ENCODE measurements around the gene P2RY2. TPM values are rescaled to one million over a fixed set of nuclear protein-coding genes. Genes with fewer than 3 reads are reported as not detected.

The P2RY2 gene
- total RNA-seq, 1 experiment from 2014 or later, result 0.26 TPM

- Histone ChIP-seq H3K23me2 (ENCODE audit: insufficient read length, low read depth, low read length, poor library complexity, severe bottlenecking) (no peaks in the 10 kb centered on the region), H3K18ac (ENCODE audit: insufficient read length, low read depth, low read length) (no peak overlapping the region), H3K27ac (ENCODE audit: insufficient read length, low read depth, low read length) (no peak overlapping the region), H2BK120ac (ENCODE audit: low read depth, low read length, poor library complexity, severe bottlenecking) (no peak overlapping the region), H3K4ac (ENCODE audit: low read depth, low read length) (no peak overlapping the region), H4K91ac (ENCODE audit: insufficient read length, low read depth, low read length) (no peak overlapping the region), H3K79me1 (ENCODE audit: insufficient read depth, low read depth, low read length, poor library complexity, severe bottlenecking) (no peaks in the 10 kb centered on the region), H2BK15ac (ENCODE audit: low read depth, low read length) (no peak overlapping the region), H3K14ac (ENCODE audit: insufficient read depth, low read length) (no peak overlapping the region), H2AFZ (ENCODE audit: low read length) (no peak overlapping the region), H2BK12ac (ENCODE audit: insufficient read length, low read depth, low read length) (no peak overlapping the region), H2BK5ac (ENCODE audit: insufficient read length, low read length) (no peak overlapping the region), H3K9ac (ENCODE audit: extremely low read depth, insufficient read length, low read length) (no peak overlapping the region), H2AK5ac (ENCODE audit: insufficient read length, low read length) (no peak overlapping the region), H3K9me3 (ENCODE audit: control insufficient read depth, low read depth, low read length) (no peaks in the 10 kb centered on the region), H3K4me2 (ENCODE audit: insufficient read depth, insufficient read length, low read length) (no peak overlapping the region), H3K4me1 (ENCODE audit: insufficient read depth, low read length) (no peaks in the 10 kb centered on the region), H4K20me1 (ENCODE audit: control insufficient read depth, insufficient read depth, insufficient read length) (no peaks in the 10 kb centered on the region), H2BK20ac (ENCODE audit: low read depth, low read length, poor library complexity, severe bottlenecking) (no peak overlapping the region), H3K79me2 (ENCODE audit: insufficient read depth, low read length) (no peaks in the 10 kb centered on the region), H4K5ac (ENCODE audit: insufficient read length, low read depth, low read length) (no peak overlapping the region), H3K23ac (ENCODE audit: insufficient read length, low read depth, low read length) (no peak overlapping the region), H3K56ac (ENCODE audit: insufficient read length, low read depth, low read length) (no peak overlapping the region), H3T11ph (ENCODE audit: low read length) (no peak overlapping the region), H4K8ac (replicated peaks; ENCODE audit: insufficient read length, low read depth, low read length) (no peak overlapping the region), H3K27me3 (ENCODE audit: insufficient read depth, low read length) (no peaks in the 10 kb centered on the region)
- no peak for DNase-seq
- Mint-ChIP-seq H3K36me3 (ENCODE audit: insufficient read depth in 1 of 3, low read depth in 3 of 3) (no peaks in the 10 kb centered on the region), H3K4me1 (peaks cover 0 to 3% of the 10 kb centered on the region in 2 experiments; a peak in 1 of 4 replicates), H3K4me3 (no peak overlapping the region), H3K27ac (no peak overlapping the region), H3K27me3 (ENCODE audit: low read depth) (peaks cover 15% of the 10 kb centered on the region), H3K9me3 (peaks cover 0 to 2% of the 10 kb centered on the region in 2 experiments; a peak in 1 of 5 replicates)
- WGBS (ENCODE audit: extremely low coverage, insufficient read length, low lambda C conversion rate), result 88% methylated on average over 1 of the region's 4 CpGs
- no peak for TF ChIP-seq CTCF (conservative IDR thresholded peaks at IDR 0.05)
Measured at GRCh38 chr11:73210916-73211667, 7.0 kb upstream of the P2RY2 start.
